ENCODE measurements around the gene CDC34.
A peak's percentile ranks its signal among the peaks of the same experiment; 100 is the strongest.

CDC34 gene

GRCh38 chr19:588093-588740 lies 56.7 kb downstream of the CDC34 start:
- peak; percentile 59 for TF ChIP-seq CTCF (IDR thresholded peaks at IDR 0.05)

GRCh38 chr19:588741-589692 lies 57.5 kb downstream of the CDC34 start:
- no peak for TF ChIP-seq CTCF (IDR thresholded peaks at IDR 0.05)

GRCh38 chr19:589693-590395 lies 58.3 kb downstream of the CDC34 start, which contains the start of gene HCN2:
Gene HCN2 (plus strand): TSS chr19:589881. CDS start chr19:589946, 65 bp downstream.
- TF ChIP-seq CTCF (IDR thresholded peaks at IDR 0.05): no peak

- TF ChIP-seq CTCF (IDR thresholded peaks at IDR 0.05): no peak
Observed at GRCh38 chr19:590396-590745, 58.8 kb downstream of the CDC34 start.

GRCh38 chr19:590750-591098 lies 59.2 kb downstream of the CDC34 start:
- no peak for TF ChIP-seq CTCF (IDR thresholded peaks at IDR 0.05)

- no peak for TF ChIP-seq CTCF (IDR thresholded peaks at IDR 0.05)
Observed at GRCh38 chr19:591099-591958, 59.8 kb downstream of the CDC34 start.
